GM18526 (cell line): ENCODE data around the gene SENP7.

Experiments
- POLR2A ChIP-seq: IDR thresholded peaks from 3 replicates; pipeline ENCODE4 v1.6.1; 2011; ENCODE audit not compliant: insufficient read length; ENCODE audit errors: extremely low read depth

SENP7 gene

DNA sequence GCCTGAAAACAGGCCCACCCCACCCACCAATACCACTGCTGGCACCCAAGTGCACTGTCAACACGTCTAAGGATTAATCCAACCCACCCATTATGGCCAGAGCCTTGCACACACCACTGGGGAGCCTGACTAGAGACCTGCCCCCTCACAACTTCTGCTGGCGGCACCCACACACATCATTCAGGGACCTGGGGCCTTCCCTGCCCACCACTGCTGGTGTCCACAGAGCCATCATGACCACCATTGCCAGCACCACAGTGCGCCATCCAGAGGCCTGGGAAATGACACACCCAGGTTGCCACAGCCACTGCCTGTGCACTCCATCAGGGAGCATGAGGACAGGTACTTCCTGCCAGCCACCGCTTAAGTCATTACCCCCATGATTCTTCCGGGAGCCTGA, 125.7 kb downstream of the SENP7 start:
- TF ChIP-seq POLR2A: no peak

DNA sequence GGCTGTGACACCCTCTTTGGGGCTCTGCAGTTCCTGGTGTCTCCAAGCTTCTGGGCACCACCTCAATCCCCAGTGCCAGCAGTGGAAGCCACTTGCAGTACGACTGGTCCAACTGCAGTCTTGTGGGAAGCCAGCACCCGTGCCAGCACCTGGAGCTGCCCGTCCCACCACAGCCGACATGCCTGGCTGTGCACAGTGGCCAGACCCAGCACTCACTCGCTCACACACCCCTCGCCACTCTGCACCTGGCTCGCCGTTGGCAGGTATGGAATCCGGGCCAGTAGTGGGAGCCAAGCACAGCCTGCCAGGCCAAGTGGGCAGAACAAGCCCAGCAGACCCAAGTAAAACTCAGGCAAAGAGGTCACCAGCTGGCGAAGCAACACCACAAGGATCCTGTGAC, 128.6 kb downstream of the SENP7 start:
- no peak for TF ChIP-seq POLR2A

DNA sequence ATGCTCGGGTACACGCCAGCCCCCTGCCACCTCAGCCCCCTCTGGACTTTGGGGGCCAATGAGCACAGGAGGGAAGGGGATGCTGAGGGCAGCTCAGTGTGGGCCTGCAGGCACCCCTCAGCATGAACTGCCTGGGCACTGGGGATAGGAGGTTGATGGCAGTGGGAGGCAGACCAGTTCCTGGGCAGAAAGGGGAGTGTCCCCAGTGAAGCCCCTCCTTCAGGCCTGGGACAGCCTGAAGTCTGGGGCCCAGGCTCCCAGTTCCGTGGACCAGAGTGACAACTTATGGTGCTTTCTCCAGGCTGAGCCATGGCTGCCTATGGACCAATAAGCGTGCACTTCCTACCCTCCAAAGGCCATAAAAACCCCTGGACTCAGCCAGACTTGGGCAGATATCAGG, 129.4 kb downstream of the SENP7 start:
- TF ChIP-seq POLR2A: no peak

DNA sequence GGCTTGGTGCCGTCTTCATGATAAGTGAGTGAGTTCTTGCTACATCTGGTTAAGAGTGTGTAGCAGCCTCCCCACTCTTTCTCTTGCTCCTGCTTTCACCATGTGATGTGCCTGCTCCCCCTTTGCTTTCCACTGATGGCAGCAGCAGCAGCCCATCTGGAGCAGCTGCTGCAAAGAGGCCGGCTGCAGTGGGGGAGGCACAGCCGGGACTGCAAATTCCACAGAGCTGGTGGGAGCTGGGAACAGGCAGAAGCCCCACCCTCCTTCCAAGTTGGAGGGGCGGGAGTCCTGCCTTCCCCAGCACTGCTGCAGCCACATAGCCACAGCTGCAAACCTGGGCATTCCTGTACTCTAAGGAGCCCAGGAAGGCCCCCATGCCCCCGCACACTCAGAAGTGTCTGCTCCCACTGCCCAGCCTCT, 129.8 kb downstream of the SENP7 start:
- TF ChIP-seq POLR2A: no peak

DNA sequence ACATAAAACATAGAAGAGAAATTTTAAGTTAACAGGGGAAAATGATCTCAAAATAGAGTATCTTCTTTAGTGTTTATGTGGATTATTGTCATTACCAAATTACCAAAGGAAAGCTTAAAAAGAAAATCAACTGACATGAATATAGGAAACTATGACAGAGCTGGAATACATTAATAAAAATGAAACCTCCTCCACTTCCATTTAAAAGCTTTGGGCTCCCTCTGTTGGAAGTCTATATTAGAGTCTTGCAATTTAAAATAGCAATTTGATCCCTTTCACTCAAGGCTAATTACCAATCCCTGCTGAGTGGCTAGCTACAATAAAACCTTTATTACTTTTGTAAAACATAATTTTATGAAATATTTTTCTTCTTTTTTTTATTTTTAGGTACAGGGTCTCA, 131.2 kb downstream of the SENP7 start:
- no peak for TF ChIP-seq POLR2A

DNA sequence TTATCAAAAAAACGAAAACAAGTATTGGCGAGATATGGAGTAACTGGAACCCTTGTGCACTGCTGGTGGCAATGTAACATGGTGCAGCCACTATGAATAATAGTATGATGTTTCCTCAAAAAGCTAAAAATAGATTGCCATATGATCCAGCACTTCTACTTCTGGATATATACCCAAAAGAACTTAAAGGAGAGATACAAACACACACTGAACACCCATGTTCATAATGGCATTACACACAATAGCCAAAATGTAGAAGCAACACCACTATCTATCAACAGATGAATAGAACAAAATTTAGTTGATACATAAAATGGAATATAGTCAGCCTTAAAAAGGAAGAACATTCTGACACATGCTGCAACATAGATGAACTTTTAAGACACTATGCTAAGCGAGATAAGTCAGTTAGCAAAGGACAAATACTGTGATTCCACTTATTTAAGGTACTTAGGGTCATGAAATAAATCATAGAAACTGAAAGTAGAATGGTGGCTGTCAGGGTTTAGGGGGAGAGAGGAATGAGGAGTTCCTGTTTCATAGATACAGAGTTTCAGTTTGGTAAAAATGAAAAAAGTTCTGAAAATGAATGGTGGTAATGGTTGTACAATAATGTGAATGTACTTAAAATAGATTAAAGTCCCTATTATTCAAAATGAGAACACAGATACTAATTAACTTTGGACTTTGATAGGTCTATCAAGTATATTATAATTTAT, 133.2 kb downstream of the SENP7 start:
- TF ChIP-seq POLR2A: no peak

DNA sequence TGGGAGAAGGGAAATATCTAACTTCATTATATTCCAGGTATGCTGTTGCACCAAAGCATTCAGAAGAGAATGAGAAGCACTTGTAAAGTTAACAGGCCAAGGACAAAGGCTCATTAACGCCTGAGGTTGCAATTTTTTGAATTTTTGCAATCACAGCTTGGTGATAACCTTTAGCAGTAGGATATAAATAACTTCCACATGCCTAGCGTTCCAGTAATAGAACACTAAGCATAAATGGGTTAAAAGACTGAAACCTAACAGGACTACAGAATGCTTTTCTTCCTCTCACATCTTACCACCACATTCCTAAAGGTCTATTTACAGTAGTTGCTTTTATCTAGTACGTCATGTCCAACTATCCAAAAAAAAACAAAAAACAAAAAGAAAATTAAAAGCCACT, 135.2 kb downstream of the SENP7 start:
- no peak for TF ChIP-seq POLR2A

DNA sequence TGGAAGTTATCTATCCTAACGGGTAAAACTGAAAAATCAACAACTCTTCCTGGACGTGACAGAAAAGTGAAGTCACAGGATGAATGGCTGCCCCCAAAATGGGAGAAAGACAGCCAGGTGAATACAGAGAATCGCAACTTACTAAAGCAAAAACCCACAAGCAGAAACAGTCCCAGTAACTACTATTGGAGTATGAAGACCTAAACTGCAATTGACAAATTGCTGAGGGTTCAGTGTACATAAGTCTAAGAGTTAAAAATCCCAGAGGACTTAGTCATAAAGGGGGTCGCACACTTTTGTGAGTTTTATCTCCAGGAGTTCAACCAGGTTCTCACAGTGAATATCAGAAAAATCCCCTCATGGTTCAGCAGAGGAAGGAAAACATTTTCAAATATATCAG, 135.8 kb downstream of the SENP7 start:
- TF ChIP-seq POLR2A: no peak

DNA sequence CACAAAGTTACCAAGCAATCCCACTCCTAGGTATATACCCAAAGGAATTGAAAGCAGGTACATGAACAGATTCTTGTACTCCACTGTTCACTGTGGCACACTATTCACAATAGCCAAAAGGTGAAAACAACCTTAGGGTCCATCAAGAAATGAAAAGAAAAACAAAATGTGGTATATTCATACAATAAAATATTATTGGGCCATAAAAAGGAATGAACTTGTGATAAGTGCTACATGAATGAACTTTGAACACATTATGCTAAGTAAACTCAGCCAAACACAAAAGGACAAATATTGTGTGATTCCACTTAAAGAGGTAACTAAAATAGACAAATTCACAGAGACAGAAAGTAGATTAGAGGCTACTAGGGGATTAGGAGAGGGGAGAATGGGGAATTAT, 137.4 kb downstream of the SENP7 start:
- TF ChIP-seq POLR2A: no peak

DNA sequence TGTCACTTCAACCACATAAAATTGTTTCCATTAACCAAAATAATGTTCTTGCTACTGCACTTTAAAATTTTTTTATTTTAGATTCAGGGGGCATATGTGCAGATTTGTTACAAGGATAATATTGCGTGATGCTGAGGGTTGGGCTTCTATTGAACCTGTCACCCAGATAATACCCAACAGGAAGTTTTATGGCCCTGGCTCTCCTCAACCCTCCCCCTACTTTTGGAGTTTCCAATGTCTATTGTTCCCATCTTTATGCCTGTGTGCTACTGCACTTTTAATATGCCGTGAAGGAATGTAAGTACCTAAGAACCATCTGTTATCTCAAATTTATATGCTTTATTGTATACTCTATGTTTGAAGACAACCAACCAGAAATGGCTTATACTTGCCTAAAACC, 150.6 kb downstream of the SENP7 start:
- TF ChIP-seq POLR2A: no peak

DNA sequence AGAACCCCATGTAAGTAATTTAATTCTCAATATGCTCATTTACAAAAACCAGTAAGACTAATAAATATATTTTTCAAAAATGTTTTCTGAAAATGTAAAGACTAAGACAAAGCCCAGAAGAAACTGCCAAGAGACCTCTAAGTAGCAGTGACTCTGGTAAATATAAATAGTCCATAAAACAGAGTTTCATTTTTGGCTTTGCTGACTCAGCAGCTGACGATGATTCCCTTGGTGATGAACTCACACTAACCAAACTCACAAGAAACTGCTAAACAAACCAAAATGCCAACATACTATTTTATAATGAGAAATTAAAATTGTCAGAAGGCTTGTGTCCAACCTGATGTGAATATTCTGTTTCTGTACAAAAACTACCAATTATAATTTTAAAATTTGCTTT, 161.2 kb downstream of the SENP7 start:
- TF ChIP-seq POLR2A: no peak

DNA sequence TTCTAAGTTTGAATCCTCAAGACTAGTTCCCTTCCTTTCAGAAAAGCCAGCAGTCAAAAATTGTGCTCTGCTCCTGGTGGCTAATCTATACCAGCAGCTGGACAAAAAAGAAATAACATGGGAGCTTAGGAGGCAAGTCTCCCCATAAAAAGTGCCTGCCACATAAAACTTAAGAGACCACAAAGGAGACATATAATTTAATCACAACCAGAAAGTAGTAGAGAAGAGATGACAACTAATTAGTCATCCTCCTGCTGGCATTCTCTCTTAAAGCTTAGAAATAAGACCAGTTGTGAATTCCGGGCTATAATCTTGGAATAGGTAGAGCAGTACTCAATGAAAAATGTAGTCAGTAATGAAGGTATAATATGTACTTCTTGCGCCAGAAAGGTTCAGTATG, 172.4 kb downstream of the SENP7 start:
- TF ChIP-seq POLR2A: no peak

DNA sequence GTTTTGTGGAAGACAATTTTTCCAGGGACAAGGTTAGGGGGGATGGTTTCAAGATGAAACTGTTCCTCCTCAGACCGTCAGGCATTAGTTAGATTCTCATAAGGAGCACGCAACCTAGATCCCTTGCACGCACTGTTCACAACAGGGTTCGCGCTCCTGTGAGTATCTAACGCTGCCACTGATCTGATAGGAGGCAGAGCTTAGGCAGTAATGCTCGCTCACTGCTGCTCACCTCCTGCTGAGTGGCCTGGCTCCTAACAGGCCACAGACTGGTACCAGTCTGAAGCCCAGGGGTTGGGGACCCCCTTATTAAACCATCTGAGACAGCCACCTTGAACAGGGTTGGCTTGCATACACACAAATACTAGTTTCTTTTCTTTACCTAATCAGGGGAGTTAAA, 179.1 kb downstream of the SENP7 start:
- no peak for TF ChIP-seq POLR2A

DNA sequence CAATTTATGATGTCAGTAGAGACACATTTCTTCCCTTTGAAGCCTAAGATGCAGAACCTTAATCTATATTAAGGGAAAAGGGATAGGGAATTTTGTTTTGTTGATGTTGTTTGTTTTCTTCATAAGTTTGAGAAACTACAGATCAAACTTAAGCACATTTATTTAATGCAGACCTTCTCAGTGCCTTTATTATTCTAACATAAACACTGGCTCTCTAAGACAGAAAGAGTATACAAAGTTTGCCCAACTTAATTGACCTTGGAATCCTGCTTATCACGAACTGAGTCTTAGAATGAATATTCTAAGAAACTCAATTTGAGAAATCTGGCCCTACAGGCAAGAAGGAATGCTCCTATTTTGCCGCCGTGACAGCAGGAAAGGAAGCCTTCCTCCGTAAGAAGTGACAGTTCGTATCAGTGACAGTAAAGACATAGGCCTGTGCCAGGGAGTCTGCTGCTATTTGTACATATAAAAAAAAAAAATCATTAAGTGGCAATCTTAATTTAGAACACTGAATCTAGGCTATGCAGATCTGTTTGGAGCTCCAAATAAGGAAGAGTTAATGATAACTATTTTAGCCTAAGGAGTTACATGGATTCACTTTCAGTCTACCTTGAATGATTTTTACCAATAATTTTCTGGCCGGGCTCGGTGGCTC, 183.9 kb downstream of the SENP7 start:
- no peak for TF ChIP-seq POLR2A

DNA sequence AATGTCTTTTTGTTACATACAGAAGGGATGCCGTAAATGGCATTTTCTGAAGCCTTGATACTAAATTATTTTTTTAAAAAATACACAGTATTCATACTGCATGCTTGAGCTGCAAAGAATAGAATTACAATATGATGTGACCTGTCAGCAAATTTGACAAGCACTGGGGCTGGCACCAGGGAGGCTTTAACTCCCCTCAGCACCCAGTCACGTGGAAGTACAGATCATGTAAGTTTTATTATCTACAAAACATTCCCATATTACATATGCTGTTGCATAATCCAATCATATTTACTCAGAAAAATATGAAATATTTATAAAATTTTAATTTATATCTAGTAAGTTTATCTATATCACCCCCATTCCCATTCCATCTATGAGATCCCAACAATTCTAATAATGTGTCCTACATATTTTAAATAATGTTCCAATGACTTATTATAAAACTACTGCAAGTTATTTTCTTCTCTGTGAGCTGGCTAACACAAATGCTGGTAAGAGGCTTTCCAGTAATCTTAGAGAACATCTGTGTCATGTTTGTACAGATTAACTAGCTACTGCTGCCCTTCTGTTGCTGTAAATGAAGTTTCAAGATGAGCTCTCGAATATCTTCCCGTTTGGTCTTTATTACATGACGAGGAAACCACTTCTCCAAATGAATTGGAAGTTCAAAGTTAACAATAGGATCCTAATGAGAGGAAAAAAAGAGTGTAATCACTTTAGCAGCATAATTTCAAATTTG, 187.4 kb downstream of the SENP7 start:
- TF ChIP-seq POLR2A: no peak

DNA sequence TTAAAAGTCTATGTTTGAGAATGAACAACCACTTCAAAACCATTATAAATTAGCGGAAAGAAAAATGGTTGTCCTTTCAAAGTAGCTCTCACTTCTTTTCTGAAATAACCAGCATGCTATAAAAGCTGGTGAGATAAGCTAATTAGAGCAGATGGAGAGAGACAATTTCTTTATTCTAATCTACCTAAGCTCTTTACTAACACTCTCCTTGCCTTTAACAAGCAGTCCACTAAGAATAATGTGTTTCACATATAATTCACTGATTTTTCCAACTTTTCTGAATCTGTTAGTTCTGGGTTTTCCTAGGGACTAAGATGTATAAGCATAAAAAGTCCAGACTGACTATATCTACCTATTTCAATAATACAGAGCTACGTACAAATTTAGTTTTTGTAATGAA, 192.5 kb downstream of the SENP7 start, which contains the start of gene IMPG2:
Gene IMPG2, minus strand, starts transcription at position 101 of the 400 bp plus-strand sequence. CDS start 203 bp downstream, outside the sequence.
- no peak for TF ChIP-seq POLR2A
